Measurements from ENCODE around the gene SPARCL1. TPM values are rescaled to one million over a fixed set of nuclear protein-coding genes. Genes with fewer than 3 reads are reported as not detected.

Gene SPARCL1
- total and polyA plus RNA-seq, 10 of the 15 experiments (the other 5 are each of a cell fraction or from before 2014, with no cell fraction given), result 0.10 to 1.1 TPM; not detected in 8

DNA sequence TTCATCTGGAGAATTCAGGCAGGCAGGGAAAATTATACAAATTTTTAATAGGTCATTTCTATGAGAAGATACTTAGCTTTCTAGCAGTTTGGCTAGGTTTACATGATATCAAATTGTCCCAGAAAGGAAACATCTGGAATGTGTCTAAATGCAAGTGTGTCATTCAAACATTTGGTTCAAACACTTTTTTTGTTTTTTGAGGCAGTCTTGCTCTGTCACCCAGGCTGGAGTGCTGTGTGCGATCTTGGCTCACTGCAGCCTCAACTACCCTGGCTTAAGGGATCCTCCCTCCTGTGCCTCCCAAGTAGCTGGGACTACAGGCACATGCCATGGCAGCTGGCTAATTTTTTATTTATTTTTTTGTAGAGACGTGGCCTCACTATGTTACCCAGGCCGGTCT lies 31.6 kb downstream of the SPARCL1 start:
- intact Hi-C loops (cut with micrococcal nuclease; ENCODE audit: unreplicated experiment), result loop anchor here (2.0 to 5.0 kb wide), 2 partner anchors 350 to 715 kb away; no protein-coding TSS in a partner anchor
- FAIRE-seq, result no peak
- RAD21 ChIA-PET (ENCODE audit: unreplicated experiment), result interaction anchor here (0.8 kb wide), 1 partner anchor 714 kb away, joined by 3 read pairs; no protein-coding TSS in a partner anchor

GRCh38 chr4:87497159-87497558 lies 32.0 kb downstream of the SPARCL1 start:
- no peak overlapping the region for H3K4me3 ChIP-seq
- no peaks in the 10 kb centered on the region for H4K20me1 ChIP-seq (ENCODE audit: control insufficient read depth, insufficient read depth)
- CTCF ChIA-PET, result interaction anchor here (0.7 to 2.6 kb wide), 16 partner anchors 8 to 776 kb away, joined by 3 to 10 read pairs (median 4); partner anchors contain the start of gene HSD17B11
- in situ Hi-C loops (cut with MboI) (loop anchor here (10.0 kb wide), 1 partner anchor 348 kb away; no protein-coding TSS in a partner anchor), intact Hi-C loops (cut with micrococcal nuclease; ENCODE audit: unreplicated experiment) (loop anchor here (2.0 to 5.0 kb wide), 2 partner anchors 350 to 716 kb away; no protein-coding TSS in a partner anchor)
- no peak overlapping the region for H2AFZ ChIP-seq (ENCODE audit: control insufficient read depth, low read depth, low read length)
- ATAC-seq, result peak; percentile 43; the same call in 2 of the 3 replicates
- peaks cover 4% of the 10 kb centered on the region for H3K4me1 ChIP-seq (ENCODE audit: control insufficient read depth, insufficient read depth, low read length)
- no peak overlapping the region for H3K9ac ChIP-seq (ENCODE audit: control insufficient read depth, insufficient read depth, low read length)
- no peaks in the 10 kb centered on the region for H3K27me3 ChIP-seq (replicated peaks in 1 of 2; ENCODE audit: control insufficient read depth in 2 of 2, insufficient read depth in 2 of 2, low read length in 1 of 2)
- FAIRE-seq, result peak; percentile 49
- RAD21 ChIA-PET (ENCODE audit: unreplicated experiment), result interaction anchor here (0.8 kb wide), 1 partner anchor 715 kb away, joined by 3 read pairs; no protein-coding TSS in a partner anchor
- no peak overlapping the region for H3K4me2 ChIP-seq (ENCODE audit: control insufficient read depth, insufficient read depth)
- 76% methylated on average over 2 of the region's 2 CpGs for WGBS (ENCODE audit: insufficient coverage, insufficient replicate concordance, low lambda C conversion rate, missing lambda C conversion rate)
- BruUV-seq (replicated peaks), result no TSS peak
- H3K27ac ChIP-seq (ENCODE audit: control insufficient read depth, insufficient read depth), result no peak overlapping the region
- SMC1A ChIA-PET (ENCODE audit: uncharacterized antibody, unreplicated experiment), result interaction anchor here (1.3 to 1.4 kb wide), 2 partner anchors 21 to 352 kb away, joined by 4 to 6 read pairs; no protein-coding TSS in a partner anchor
- H3K79me2 ChIP-seq (ENCODE audit: control insufficient read depth, insufficient read depth, low read length), result no peaks in the 10 kb centered on the region
- DNase-seq (ENCODE audit: low read depth, low spot score), result no peak
- POLR2A ChIA-PET, result no interaction called here
- H3K36me3 ChIP-seq (ENCODE audit: control insufficient read depth in 2 of 2, insufficient read depth in 2 of 2, low read length in 1 of 2), result no peaks in the 10 kb centered on the region
- no peaks in the 10 kb centered on the region for H3K9me3 ChIP-seq (replicated peaks; ENCODE audit: control insufficient read depth, insufficient read depth, low read length)
- TF ChIP-seq BCL11A (IDR thresholded peaks at IDR 0.05; ENCODE audit: low read depth, low read length) (no peak), RCOR1 (conservative IDR thresholded peaks at IDR 0.05; ENCODE audit: low read depth, low read length) (no peak), SMC3 (IDR thresholded peaks at IDR 0.05; ENCODE audit: borderline replicate concordance, low read length) (peak; percentile 34; the same call in 1 of the 2 replicates), YY1 (IDR thresholded peaks at IDR 0.05; ENCODE audit: low read depth, low read length) (peak; percentile 41; the same call in 1 of the 2 replicates), CHD1 (IDR thresholded peaks at IDR 0.05; ENCODE audit: low read depth, low read length) (no peak), FOXM1 (IDR thresholded peaks at IDR 0.05; ENCODE audit: low read depth, low read length) (no peak), BMI1 (IDR thresholded peaks at IDR 0.05; ENCODE audit: borderline replicate concordance) (no peak), SREBF1 (IDR thresholded peaks at IDR 0.05; ENCODE audit: low read length) (no peak), CREB1 (IDR thresholded peaks at IDR 0.05; ENCODE audit: low read depth) (no peak)
- TF ChIP-seq, protein P1, sequence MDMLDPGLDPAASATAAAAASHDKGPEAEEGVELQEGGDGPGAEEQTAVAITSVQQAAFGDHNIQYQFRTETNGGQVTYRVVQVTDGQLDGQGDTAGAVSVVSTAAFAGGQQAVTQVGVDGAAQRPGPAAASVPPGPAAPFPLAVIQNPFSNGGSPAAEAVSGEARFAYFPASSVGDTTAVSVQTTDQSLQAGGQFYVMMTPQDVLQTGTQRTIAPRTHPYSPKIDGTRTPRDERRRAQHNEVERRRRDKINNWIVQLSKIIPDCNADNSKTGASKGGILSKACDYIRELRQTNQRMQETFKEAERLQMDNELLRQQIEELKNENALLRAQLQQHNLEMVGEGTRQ (IDR thresholded peaks at IDR 0.05; ENCODE audit: borderline replicate concordance, low read depth, low read length), result no peak
- TF ChIP-seq, protein P2, sequence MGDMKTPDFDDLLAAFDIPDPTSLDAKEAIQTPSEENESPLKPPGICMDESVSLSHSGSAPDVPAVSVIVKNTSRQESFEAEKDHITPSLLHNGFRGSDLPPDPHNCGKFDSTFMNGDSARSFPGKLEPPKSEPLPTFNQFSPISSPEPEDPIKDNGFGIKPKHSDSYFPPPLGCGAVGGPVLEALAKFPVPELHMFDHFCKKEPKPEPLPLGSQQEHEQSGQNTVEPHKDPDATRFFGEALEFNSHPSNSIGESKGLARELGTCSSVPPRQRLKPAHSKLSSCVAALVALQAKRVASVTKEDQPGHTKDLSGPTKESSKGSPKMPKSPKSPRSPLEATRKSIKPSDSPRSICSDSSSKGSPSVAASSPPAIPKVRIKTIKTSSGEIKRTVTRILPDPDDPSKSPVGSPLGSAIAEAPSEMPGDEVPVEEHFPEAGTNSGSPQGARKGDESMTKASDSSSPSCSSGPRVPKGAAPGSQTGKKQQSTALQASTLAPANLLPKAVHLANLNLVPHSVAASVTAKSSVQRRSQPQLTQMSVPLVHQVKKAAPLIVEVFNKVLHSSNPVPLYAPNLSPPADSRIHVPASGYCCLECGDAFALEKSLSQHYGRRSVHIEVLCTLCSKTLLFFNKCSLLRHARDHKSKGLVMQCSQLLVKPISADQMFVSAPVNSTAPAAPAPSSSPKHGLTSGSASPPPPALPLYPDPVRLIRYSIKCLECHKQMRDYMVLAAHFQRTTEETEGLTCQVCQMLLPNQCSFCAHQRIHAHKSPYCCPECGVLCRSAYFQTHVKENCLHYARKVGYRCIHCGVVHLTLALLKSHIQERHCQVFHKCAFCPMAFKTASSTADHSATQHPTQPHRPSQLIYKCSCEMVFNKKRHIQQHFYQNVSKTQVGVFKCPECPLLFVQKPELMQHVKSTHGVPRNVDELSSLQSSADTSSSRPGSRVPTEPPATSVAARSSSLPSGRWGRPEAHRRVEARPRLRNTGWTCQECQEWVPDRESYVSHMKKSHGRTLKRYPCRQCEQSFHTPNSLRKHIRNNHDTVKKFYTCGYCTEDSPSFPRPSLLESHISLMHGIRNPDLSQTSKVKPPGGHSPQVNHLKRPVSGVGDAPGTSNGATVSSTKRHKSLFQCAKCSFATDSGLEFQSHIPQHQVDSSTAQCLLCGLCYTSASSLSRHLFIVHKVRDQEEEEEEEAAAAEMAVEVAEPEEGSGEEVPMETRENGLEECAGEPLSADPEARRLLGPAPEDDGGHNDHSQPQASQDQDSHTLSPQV (IDR thresholded peaks at IDR 0.05), result no peak

More for the DNA sequence above, 31.6 kb downstream of the SPARCL1 start:
- Histone ChIP-seq H3K4me3 (no peak overlapping the region), H3K9ac (ENCODE audit: control insufficient read depth, insufficient read depth, low read length) (no peak overlapping the region), H3K36me3 (ENCODE audit: control insufficient read depth in 2 of 2, insufficient read depth in 2 of 2, low read length in 1 of 2) (no peaks in the 10 kb centered on the region), H3K27me3 (replicated peaks in 1 of 2; ENCODE audit: control insufficient read depth in 2 of 2, insufficient read depth in 2 of 2, low read length in 1 of 2) (no peaks in the 10 kb centered on the region), H3K27ac (ENCODE audit: control insufficient read depth, insufficient read depth) (no peak overlapping the region), H4K20me1 (ENCODE audit: control insufficient read depth, insufficient read depth) (no peaks in the 10 kb centered on the region), H3K4me1 (ENCODE audit: control insufficient read depth, insufficient read depth, low read length) (peaks cover 4% of the 10 kb centered on the region), H3K9me3 (replicated peaks; ENCODE audit: control insufficient read depth, insufficient read depth, low read length) (no peaks in the 10 kb centered on the region), H3K79me2 (ENCODE audit: control insufficient read depth, insufficient read depth, low read length) (no peaks in the 10 kb centered on the region), H3K4me2 (ENCODE audit: control insufficient read depth, insufficient read depth) (no peak overlapping the region), H2AFZ (ENCODE audit: control insufficient read depth, low read depth, low read length) (no peak overlapping the region)
- no peak for ATAC-seq
- POLR2A ChIA-PET, result no interaction called here
- CTCF ChIA-PET, result interaction anchor here (0.7 to 2.6 kb wide), 19 partner anchors 9 to 776 kb away, joined by 3 to 10 read pairs (median 4); partner anchors contain the start of genes HSD17B11 and SPARCL1
- no peak for TF ChIP-seq PAX8 (IDR thresholded peaks at IDR 0.05)
- TF ChIP-seq HDAC2 (IDR thresholded peaks at IDR 0.05), result no peak
- no peak for TF ChIP-seq TARDBP (IDR thresholded peaks at IDR 0.05; ENCODE audit: borderline replicate concordance)
- no peak for TF ChIP-seq ZNF274 (IDR thresholded peaks at IDR 0.05; ENCODE audit: insufficient read depth, insufficient read length)
- 94% methylated on average over 3 of the region's 3 CpGs for WGBS (ENCODE audit: insufficient coverage, insufficient replicate concordance, low lambda C conversion rate, missing lambda C conversion rate)
- DNase-seq (ENCODE audit: low read depth, low spot score), result no peak
- BruUV-seq (replicated peaks), result no TSS peak
- SMC1A ChIA-PET (ENCODE audit: uncharacterized antibody, unreplicated experiment), result interaction anchor here (0.7 to 1.4 kb wide), 3 partner anchors 21 to 950 kb away, joined by 3 to 6 read pairs (median 4); no protein-coding TSS in a partner anchor
- in situ Hi-C loops (cut with MboI), result loop anchor here (10.0 kb wide), 1 partner anchor 347 kb away; no protein-coding TSS in a partner anchor

Data from GM12878 (cell line).